Islet precursor cell (in vitro differentiated cells): Measurements from ENCODE around the gene TNNI2.

Experiments used
- DNase-seq: peaks from one replicate; pipeline ENCODE4 v3.0.0-alpha.2; 2018

The TNNI2 gene

DNA sequence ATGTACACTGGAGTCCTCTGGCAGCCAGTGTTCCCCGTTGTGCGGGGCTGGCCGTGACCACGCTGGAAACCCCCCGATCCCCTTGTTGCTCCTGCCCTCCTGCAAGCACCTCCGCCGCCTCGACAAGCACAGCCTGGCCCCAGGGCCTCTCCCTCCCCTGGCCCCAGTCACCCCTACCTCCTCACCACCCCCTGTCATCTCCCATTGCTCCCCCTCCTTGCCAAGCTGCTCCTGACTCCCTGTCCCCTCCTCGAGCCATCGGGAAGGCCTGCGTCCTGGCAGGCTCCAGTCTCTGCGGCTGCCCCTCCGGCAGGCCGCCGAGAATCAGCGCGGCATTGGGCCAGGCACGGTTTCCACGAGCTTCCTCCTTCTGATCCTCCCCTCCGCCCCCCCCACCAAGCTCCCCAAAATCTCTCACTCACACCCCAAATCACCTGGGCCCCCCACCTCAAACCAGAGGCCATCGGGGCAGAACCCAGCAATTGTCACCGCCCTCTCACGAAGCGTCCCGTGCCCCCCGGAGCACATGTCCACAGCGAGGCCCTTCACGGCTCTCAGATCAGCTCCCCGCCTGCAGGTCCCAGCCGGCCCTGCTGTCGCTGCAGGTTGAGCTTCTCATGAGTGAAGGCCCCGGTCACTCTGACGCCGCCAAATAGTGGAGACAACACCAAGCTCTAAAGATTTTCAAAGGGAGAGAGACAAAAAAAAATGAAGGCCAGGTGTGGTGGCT lies 8.4 kb downstream of the TNNI2 start:
- no peak for DNase-seq

DNA sequence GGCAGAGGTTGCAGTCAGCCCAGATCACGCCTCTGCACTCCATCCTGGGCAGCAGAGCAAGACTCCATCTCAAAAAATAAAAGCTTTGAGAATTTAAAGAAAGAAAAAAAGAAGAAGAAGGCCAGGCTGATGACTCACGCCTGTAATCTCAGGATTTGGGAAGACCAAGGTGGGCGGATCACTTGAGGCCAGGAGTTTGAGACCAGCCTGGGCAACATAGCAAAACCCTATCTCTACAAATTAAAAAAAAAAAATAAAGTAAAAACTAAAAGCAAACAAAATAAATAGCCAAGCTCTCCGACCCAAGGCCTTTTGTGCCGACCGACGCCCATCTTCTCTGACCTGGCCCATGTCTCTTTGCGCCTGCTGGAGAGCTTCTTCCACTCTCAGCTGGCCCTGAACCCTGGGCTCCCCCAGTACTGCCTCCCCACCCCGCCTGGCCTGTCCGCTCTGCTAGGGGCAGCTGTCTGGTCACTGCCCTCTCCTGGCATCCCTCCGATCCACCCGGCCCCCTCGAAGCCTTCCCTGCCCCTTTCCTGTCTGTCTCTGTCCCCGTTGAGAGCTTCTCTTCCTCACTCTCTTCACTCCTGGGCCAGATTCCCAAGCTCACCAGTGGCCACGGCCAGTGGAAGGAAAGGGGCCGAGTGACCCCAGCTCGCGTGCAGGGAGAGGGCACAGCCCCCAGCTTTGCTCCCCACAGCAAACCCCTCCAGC lies 9.3 kb downstream of the TNNI2 start:
- DNase-seq: no peak

DNA sequence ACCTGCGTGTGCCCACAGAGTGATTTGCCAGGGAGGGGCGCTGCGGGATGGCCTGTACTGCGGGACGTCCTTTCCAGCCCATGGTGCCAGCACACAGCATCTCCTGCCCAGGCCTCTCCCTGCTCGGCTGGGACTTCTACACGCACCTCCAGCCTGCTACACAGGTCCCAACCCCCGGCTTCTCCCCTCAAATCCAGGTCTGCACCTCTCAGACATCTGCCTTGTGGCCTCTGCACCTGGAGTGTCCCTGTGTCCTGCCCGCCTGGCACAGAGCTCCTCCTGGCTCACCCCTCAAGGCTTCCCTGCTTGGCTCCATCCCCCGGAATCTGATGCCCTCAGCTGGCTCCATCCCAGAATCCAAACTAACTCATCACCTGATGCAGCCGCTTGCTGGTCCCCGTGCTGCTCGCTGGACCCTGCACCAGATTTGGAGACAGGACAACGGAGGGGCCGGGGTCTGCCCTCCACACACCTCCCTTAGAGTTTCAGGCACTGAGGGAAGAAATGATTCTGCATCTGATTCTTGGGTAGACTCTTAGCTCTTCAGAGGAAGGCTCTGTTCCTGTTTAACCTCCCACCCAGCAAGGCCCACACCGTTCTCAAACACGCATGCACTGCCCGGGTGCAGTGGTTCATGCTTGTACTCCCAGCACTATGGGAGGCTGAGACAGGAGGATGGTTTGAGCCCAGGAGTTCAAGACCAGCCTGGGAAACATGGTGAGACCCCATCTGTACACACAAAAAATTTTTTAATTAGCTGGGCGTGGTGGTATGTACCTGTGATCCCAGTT lies 10.1 kb downstream of the TNNI2 start:
- DNase-seq: no peak

DNA sequence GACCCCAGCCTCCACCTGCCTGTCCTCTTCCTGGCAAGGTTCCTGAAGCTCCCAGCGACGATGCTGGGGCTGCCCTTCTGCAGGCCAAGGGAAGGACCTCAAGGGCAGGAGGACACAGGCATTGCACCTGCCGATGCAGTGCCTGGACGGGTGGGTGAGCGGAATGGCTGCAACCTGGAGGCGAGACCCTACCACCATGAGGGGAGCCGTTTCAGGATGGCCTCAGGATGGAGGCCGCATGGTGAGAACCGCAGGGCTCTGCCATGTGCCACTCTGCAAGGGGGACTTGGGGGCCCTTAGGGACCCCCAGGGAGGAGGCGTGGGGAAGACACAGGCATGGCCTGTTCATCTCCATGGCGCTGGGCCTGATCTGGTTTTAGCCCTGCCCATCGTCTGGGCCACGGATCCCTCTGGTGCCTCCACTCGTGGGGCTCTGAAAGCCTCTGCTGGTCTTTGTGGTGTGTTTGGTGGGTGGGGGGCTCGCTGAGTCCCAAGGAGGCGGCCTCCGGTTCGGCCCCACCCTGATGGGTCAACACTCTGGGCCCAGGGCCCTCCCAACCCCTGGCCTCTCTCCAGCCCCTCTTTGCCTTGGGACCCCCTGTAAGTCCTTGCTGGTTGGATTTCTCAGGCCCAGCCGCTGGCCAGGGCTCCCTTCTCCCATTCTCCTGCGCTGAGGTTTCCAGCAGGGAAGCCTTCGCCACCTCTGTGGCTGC lies 12.8 kb downstream of the TNNI2 start:
- DNase-seq: no peak

DNA sequence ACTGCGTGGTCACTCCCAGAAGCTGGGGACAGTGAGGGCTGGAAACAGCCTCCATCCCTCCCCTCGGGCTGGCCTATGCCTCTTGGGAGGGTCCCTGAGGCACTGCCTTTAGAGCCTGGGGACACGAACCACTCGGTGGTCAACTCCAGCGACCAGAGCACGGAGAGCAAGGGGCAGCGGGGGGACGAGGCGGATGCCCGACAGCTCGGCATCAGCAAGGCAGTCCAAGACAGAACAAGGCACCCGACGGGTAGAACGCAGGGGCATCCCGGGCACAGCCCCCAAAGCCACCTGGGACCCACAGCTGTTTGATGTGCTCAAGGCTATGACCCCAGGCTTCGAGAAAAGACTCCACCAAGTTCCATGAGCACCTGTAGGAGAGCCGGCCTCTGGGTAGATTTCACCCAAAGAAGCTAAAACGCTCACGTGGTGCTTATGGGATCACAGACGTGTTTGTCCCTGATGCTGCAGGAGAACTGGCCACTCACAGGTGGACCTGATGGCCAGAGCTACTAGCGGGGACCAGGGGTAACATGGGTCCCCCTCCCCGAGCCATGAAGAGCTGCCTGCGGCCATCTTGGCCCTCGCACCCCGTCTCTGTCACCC lies 13.6 kb downstream of the TNNI2 start:
- no peak for DNase-seq

DNA sequence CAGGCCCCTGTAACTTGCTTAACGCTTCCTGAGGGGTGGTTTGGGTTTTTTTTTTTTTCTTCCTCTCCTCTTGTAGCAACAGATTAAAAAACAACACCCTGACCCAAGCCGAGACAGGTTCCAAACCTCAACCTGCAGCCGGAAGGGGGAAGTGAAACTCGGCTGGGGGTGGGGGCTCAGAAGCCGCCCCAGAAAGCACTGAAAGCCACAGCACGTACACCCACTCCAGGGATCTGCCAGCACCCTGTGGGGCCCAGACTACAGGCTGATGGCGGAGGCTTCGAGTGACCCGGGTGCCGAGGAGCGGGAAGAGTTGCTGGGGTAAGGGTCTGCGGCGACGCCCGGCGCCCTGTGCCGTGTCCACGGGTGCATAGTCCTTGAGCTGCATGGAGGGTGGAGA lies 14.1 kb downstream of the TNNI2 start, which contains the start of gene LSP1:
Gene LSP1, plus strand, starts transcription at position 208 of the 400 bp plus-strand sequence. Its CDS starts 61 bp downstream, at position 269.
- no peak for DNase-seq

DNA sequence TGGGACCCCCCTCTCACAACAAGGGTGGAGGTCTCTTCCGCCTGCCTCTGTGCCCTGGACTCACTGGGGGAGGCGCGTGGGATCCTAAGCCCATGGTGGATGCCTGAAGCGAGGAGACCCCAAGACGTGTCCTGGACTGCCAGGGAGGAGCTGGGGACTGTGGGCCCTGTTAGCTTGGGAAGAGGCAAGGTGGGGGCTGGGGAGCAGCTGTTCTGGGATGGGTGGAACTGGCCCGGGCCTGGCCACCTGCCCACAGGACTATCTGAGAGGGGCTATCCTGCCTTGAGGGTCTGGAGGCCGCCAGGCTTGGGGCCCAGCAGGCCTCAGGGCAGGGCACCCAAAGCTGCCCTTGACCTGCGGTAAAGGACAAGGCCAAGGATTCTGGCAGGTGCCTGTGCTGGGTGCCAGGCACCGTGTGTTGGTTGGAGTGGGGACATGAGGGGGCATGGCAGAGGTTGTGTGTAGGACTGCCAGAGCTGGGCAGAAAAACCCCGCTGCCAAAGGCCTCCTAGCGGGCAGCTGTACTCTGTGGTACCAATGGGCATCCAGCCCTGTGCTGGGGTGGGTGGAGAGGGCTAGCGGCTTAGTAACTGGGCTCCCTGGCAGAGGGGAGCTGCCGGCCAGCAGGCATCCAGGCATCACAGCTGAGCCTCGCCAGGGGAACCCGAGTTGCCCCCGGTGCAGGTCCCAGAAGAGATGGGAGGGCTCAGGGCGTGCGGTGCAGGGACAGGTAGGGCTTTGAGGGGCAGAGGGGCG lies 14.8 kb downstream of the TNNI2 start:
- DNase-seq: no peak

DNA sequence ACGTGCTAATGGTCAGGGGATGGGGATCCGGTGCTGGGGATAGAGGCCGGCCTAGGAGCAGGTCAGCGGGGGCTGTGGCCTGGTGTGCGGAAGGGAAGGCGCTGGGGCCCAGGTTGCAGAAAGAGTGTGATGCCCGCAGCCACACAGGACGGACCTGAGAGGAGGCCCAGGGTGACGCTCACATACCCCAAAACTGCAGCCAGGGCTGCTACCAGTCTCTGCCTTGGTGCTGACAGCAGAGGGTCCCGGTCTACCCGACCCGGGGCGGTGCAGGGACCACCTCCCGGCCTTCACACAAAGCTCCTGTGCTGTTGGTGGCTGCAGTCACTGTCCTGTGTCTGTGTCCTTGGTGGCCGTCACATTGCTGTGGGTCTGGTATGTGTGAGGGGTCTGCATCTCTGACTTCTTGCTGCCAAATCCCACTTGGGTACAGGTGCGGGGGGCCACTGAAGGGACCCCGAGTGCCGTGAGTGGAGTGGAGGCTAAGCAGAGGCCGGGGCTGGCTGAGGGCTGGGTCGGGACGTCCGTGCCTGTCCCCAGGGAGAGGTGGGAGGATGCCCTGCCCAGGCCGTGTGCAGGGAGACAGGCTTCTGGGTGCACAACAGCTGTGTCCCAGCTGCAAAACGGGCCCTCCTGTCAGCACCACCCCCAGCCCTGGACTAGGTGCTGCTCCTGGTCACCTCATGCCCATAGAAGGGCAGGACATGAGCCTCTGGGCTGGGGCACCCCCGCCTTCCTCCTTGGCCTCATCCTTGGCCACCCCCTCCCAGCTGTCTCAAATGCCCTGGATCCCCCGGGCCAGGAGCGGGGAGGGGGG lies 15.6 kb downstream of the TNNI2 start:
- DNase-seq: no peak

DNA sequence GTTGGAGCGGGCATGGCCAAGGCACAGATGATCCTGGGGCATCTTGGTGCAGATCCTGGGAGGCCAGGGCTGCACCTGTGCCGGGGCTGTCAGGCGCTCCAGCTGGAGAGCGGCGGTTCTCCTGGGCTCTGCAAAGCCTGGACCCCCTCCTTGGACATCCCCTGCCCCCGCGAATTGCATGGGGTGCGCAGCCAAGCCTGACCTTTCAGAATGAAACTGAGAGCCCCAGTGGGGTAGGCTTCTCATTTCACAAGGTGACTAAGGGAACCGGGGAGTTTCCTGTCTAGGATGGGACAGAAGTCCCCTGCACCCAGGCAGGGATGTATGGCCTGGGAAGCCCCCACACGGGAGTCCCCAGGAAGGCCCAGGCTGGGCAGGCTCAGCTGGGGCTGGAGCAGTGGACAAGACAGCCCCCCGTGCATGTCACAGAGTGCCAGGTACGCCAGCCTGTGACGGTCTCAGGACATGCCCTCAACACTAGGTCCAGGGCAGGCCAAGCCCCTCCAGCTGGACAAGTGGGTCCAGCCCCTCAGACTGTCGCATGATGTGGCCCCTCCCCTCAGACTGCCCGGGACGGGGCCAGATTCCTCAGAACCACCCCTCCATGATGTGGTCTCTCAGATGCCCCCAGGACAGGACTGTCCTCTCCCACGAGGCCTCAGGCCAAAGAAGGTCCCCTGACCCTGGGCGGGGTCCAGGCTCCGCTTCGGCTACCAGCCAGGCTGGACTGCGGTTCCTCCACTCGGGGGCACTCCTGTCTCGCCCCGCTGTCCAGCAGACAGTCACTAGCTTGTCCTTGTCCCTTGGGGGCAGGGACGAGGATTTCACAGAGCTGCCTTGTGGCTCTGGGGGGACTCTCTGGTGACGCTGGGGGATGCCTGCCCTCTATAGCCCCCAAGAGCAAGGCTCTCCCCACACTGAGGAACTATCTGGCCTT lies 16.4 kb downstream of the TNNI2 start:
- DNase-seq: no peak

DNA sequence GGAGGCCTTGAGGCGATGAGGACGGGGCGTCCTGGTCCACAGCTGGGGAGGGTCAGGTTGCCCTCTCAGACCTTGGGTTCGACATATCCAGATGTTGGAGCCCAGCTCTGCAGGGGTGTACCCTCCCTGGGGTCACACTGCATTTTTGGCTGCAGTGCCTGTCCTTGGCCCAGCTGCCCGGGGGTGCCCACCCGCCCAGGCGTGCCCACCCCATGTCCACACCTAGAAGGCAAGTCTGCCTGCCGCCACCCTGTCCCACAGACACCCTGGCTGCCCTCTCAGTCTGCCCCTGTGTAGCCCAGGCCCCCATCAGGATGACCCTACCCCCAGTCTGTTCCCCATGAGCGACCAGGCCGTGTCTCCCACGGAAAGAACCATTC lies 17.1 kb downstream of the TNNI2 start:
- no peak for DNase-seq

DNA sequence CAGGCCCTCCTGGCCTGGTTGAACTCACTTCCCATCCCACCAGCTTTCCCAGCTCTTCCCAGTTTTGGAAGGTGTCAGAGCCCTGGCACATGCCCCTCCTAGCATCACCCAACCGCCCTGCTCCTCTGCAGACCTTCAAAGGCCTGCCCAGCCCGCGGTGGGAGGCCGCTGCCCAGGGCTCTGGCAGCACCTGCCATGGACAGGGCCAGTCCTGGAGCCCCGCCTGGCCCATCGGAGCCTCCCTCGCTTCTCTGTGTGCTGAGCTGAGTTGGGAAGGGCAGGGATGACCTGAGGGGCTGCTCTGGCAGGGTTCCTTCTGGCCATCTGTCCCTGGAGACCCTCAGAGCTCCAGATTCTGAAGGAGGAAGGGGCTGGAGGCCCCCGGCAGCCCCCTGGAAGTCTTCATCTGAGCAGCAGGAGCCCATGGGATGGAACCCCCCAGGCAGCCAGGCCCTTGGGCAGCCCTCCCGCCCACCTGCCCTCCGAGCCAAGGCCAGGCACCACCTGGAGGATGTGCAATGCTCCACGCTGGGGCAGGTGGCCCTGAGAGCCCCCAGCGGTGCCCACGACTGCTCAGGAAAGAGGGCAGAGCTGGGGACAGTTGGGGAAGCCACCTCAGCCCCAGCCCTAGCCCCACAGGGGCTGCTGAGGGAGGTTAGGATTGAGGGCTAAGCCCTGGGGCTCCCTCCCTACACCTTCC lies 17.7 kb downstream of the TNNI2 start:
- DNase-seq: no peak

DNA sequence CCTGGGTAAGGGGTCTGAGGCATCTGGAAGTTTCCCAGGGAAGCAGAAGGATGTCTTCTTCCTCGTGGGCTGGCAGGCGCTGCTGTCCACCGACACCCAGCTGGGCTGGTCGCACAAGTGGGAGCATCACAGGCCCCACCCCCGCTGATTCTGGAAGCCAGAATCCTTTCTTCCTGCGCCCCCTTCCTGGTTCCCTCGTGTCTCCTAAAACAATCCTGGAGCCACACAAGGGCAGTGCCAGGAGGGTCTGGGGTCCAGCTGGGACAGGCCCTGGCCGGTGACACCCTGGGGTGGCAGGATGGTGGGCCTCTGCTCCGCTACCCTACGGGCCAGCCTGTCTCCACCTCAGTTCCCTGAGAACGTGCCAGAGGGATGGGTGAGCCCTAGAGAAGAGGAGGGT lies 18.3 kb downstream of the TNNI2 start:
- no peak for DNase-seq

DNA sequence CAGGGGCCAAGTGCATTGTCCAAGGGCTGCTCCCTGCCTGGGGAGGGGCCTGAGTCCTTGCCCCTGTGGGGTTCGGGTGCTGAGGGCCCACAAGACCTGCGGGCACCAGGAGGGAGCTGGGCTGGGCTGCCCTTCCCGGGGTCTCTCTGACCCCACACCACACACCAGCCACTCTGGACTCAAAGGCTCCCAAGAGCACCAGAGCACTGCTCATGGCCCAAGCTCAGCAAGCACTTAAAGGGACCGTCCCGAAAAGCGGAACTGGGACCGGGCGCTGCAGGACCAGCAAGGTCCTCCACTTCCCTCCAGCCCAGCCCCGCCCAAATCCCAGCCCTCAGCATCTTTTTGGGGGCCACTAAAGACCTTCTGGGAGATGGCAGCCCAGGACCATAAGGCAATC lies 19.4 kb downstream of the TNNI2 start:
- DNase-seq: no peak

DNA sequence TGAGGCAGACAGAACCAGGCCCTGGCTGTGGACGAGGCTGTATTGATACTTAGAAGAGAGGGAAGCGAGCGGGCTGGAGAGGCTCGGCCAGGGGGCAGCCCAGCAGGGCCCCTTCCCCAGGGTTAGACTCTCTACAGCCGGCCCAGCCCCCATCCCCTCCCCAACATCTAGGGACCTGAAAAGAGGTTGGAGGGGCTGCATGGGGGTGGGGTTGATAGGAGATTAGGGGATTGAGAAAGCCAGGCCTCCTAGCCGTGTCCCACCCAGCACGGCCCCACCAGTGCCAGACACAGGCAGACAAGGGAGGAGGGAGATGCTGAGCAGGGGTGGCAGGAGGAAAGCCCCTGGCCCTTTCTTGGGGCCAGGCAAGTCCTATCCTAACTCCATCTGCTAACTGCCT lies 19.8 kb downstream of the TNNI2 start:
- no peak for DNase-seq

DNA sequence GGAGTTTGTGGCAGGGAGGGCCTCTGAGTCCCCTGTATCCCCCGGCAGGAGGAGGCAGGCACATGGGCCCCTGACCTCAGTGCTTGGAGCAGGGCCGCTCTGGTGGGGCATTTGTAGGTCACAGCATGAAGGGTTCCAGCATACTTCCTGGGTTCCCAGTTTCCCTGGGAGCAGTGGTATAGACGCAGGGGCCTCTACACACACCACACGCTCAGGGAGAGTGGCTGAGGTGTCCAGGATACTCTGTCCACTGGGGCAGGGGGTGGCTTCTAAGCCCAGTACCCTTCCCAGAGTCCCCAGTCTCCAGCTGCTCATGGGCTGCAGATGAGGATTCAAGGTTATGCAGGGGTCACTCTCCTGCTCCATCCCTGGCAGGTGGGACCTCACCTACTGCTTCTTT lies 20.2 kb downstream of the TNNI2 start:
- DNase-seq: no peak

DNA sequence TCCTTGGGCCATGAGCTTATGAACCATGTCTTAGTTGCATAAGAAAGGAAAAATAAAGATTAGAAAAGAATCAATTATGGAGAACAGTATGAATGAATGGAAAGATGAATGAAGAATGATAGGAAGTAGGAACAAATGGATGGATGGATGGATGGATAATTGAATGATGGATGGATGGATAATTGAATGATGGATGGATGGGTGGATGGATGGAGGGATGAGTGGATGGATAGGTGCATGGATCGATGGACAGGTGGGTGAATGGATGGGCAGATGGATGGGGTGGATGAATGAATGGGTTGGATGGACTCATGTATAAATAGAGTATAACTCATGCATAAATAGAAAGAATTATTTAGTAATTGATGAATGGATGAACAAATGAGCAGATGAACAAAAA lies 21.3 kb downstream of the TNNI2 start:
- DNase-seq: no peak

DNA sequence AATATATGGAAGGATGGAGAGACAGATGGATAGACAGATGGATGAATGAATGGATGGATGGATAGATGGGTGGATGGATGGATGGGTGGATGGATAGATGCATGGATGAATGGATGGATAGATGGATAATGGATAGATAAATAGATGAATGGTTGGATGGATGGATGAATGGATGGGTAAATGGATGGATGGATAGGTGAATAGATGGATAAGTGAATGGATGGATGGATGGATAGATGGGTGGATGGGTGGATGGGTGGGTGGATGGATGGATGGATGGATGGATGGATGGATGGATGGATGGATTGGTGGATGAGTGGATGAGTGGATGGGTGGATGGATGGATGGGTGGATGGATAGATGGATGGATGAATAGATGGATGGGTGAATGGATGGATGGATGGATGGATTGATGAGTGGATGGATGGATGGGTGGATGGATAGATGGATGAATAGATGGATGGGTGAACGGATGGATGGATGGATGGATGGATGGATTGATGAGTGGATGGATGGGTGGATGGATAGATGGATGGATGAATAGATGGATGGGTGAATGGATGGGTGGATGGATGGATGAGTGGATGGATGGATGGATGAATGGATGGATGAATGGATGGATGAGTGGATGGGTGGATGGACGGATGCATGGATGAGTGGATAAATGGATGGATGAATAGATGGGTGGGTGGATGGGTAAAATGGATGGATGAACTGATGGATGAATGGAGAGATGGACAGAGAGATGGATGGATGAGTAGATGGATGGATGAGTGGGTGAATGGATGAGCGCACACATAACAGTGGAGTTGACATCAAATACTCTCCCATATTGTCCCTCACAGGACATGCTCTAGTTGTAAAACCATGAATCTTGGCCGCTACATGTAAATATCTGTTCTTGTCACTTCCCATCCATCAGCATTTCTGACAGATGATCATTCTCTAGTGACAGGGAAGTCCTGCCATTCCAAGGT lies 22.9 kb downstream of the TNNI2 start:
- DNase-seq: no peak
